ENCODE results near the gene MTAP.
A peak's percentile ranks its signal among the peaks of the same experiment; 100 is the strongest.

MTAP gene

GRCh38 chr9:21802418-21803000 lies at the start of gene MTAP:
TSS of gene MTAP (plus strand) at chr9:21802636. CDS start at chr9:21802749, 113 bp downstream.
- peaks cover 18% of the 10 kb centered on the region for H3K27me3 Mint-ChIP-seq
- no peaks in the 10 kb centered on the region for H3K9me3 Mint-ChIP-seq
- DNase-seq = peak; percentile 77 to 81
- peak within 1 kb of the TSS; percentile 99 for H3K27ac Mint-ChIP-seq
- ATAC-seq = peak; percentile 85
- peak within 1 kb of the TSS; percentile 100 for H3K4me3 Mint-ChIP-seq
- H3K4me1 Mint-ChIP-seq = peaks cover 53% of the 10 kb centered on the region

- Mint-ChIP-seq H3K27me3 (peaks cover 38% of the 10 kb centered on the region), H3K4me1 (no peaks in the 10 kb centered on the region), H3K4me3 (no peak overlapping the region), H3K27ac (no peak overlapping the region), H3K9me3 (peaks cover 0 to 4% of the 10 kb centered on the region in 2 donors)
- ATAC-seq (no peak), DNase-seq (no peak)
Observed at GRCh38 chr9:21753523-21753922, 48.9 kb upstream of the MTAP start.

- no peak for ATAC-seq
- no peak overlapping the region for H3K27ac Mint-ChIP-seq
- peaks cover 0 to 4% of the 10 kb centered on the region in 2 donors for H3K9me3 Mint-ChIP-seq
- no peak overlapping the region for H3K4me3 Mint-ChIP-seq
- no peak for DNase-seq
- H3K4me1 Mint-ChIP-seq = no peaks in the 10 kb centered on the region
- H3K27me3 Mint-ChIP-seq = peaks cover 44% of the 10 kb centered on the region
Observed at GRCh38 chr9:21754741-21755140, 47.7 kb upstream of the MTAP start.

GRCh38 chr9:21758540-21758939 lies 43.9 kb upstream of the MTAP start:
- DNase-seq (no peak), ATAC-seq (no peak)
- Mint-ChIP-seq H3K27me3 (peaks cover 50% of the 10 kb centered on the region), H3K27ac (no peak overlapping the region), H3K4me3 (no peak overlapping the region), H3K4me1 (peaks cover 18% of the 10 kb centered on the region), H3K9me3 (peaks cover 0 to 4% of the 10 kb centered on the region in 2 donors)

GRCh38 chr9:21761309-21761901 lies 41.0 kb upstream of the MTAP start:
- Mint-ChIP-seq H3K9me3 (peaks cover 0 to 7% of the 10 kb centered on the region in 2 donors), H3K27me3 (peaks cover 50% of the 10 kb centered on the region), H3K4me3 (peak overlapping the region; percentile 72 to 75), H3K4me1 (peaks cover 18% of the 10 kb centered on the region), H3K27ac (no peak overlapping the region)
- DNase-seq (peak; percentile 65 to 78), ATAC-seq (peak; percentile 99)

- H3K9me3 Mint-ChIP-seq = peaks cover 0 to 7% of the 10 kb centered on the region in 2 donors
- no peak overlapping the region for H3K4me3 Mint-ChIP-seq
- DNase-seq = no peak
- peaks cover 47% of the 10 kb centered on the region for H3K27me3 Mint-ChIP-seq
- no peak for ATAC-seq
- H3K27ac Mint-ChIP-seq = no peak overlapping the region
- H3K4me1 Mint-ChIP-seq = peaks cover 18% of the 10 kb centered on the region
Observed at GRCh38 chr9:21762064-21762463, 40.4 kb upstream of the MTAP start.

- Mint-ChIP-seq H3K27me3 (peaks cover 54% of the 10 kb centered on the region), H3K4me1 (peaks cover 18% of the 10 kb centered on the region), H3K27ac (no peak overlapping the region), H3K4me3 (no peak overlapping the region), H3K9me3 (peaks cover 0 to 7% of the 10 kb centered on the region in 2 donors)
- DNase-seq (no peak), ATAC-seq (no peak)
Observed at GRCh38 chr9:21764846-21765245, 37.6 kb upstream of the MTAP start.

- Mint-ChIP-seq H3K27me3 (peaks cover 54% of the 10 kb centered on the region), H3K4me3 (no peak overlapping the region), H3K27ac (no peak overlapping the region), H3K9me3 (peaks cover 0 to 7% of the 10 kb centered on the region in 2 donors), H3K4me1 (peaks cover 22% of the 10 kb centered on the region)
- no peak for ATAC-seq
- no peak for DNase-seq
Observed at GRCh38 chr9:21766096-21766495, 36.3 kb upstream of the MTAP start.

- Mint-ChIP-seq H3K27me3 (peaks cover 22% of the 10 kb centered on the region), H3K4me1 (peaks cover 20% of the 10 kb centered on the region), H3K9me3 (no peaks in the 10 kb centered on the region), H3K27ac (no peak overlapping the region), H3K4me3 (no peak overlapping the region)
- peak; percentile 77 for ATAC-seq
- DNase-seq = no peak
Observed at GRCh38 chr9:21770871-21771560, 31.4 kb upstream of the MTAP start.

GRCh38 chr9:21777701-21778100 lies 24.7 kb upstream of the MTAP start:
- H3K27ac Mint-ChIP-seq = no peak overlapping the region
- DNase-seq (no peak), ATAC-seq (peak; percentile 52)
- no peaks in the 10 kb centered on the region for H3K27me3 Mint-ChIP-seq
- H3K9me3 Mint-ChIP-seq = no peaks in the 10 kb centered on the region
- H3K4me1 Mint-ChIP-seq = no peaks in the 10 kb centered on the region
- no peak overlapping the region for H3K4me3 Mint-ChIP-seq

GRCh38 chr9:21778304-21778703 lies 24.1 kb upstream of the MTAP start:
- Mint-ChIP-seq H3K4me3 (no peak overlapping the region), H3K4me1 (no peaks in the 10 kb centered on the region), H3K27me3 (no peaks in the 10 kb centered on the region), H3K27ac (no peak overlapping the region), H3K9me3 (no peaks in the 10 kb centered on the region)
- DNase-seq (no peak), ATAC-seq (peak; percentile 66)

- Mint-ChIP-seq H3K4me1 (no peaks in the 10 kb centered on the region), H3K9me3 (no peaks in the 10 kb centered on the region), H3K27me3 (no peaks in the 10 kb centered on the region), H3K27ac (no peak overlapping the region), H3K4me3 (no peak overlapping the region)
- ATAC-seq (no peak), DNase-seq (no peak)
Observed at GRCh38 chr9:21779397-21779796, 23.0 kb upstream of the MTAP start.

GRCh38 chr9:21781656-21782055 lies 20.8 kb upstream of the MTAP start:
- H3K4me1 Mint-ChIP-seq = peaks cover 4% of the 10 kb centered on the region
- ATAC-seq = no peak
- no peak overlapping the region for H3K4me3 Mint-ChIP-seq
- no peak overlapping the region for H3K27ac Mint-ChIP-seq
- no peak for DNase-seq
- no peaks in the 10 kb centered on the region for H3K9me3 Mint-ChIP-seq
- peaks cover 9% of the 10 kb centered on the region for H3K27me3 Mint-ChIP-seq

- ATAC-seq (no peak), DNase-seq (no peak)
- Mint-ChIP-seq H3K27me3 (peaks cover 9% of the 10 kb centered on the region), H3K4me3 (no peak overlapping the region), H3K4me1 (peaks cover 4% of the 10 kb centered on the region), H3K9me3 (no peaks in the 10 kb centered on the region), H3K27ac (no peak overlapping the region)
Observed at GRCh38 chr9:21782205-21782604, 20.2 kb upstream of the MTAP start.

- DNase-seq (no peak), ATAC-seq (no peak)
- Mint-ChIP-seq H3K27me3 (peaks cover 17% of the 10 kb centered on the region), H3K4me3 (no peak overlapping the region), H3K27ac (no peak overlapping the region), H3K4me1 (peaks cover 9% of the 10 kb centered on the region), H3K9me3 (no peaks in the 10 kb centered on the region)
Observed at GRCh38 chr9:21788752-21789151, 13.7 kb upstream of the MTAP start.

GRCh38 chr9:21789541-21790037 lies 12.8 kb upstream of the MTAP start:
- peak overlapping the region in 1 of 2 donors; percentile 75 for H3K27ac Mint-ChIP-seq
- H3K4me3 Mint-ChIP-seq = peak overlapping the region; percentile 64 to 76
- H3K9me3 Mint-ChIP-seq = no peaks in the 10 kb centered on the region
- ATAC-seq (peak; percentile 96), DNase-seq (peak; percentile 49 to 62)
- H3K4me1 Mint-ChIP-seq = peaks cover 8% of the 10 kb centered on the region
- H3K27me3 Mint-ChIP-seq = peaks cover 17% of the 10 kb centered on the region

All from stimulated activated naive CD8-positive, alpha-beta T cell treated with anti-CD3 and anti-CD28 coated beads, Interleukin-15, amount 100 ng/mL, for 72 hours (primary cell).